ENCODE measurements around the gene GIMAP5.

DNA sequence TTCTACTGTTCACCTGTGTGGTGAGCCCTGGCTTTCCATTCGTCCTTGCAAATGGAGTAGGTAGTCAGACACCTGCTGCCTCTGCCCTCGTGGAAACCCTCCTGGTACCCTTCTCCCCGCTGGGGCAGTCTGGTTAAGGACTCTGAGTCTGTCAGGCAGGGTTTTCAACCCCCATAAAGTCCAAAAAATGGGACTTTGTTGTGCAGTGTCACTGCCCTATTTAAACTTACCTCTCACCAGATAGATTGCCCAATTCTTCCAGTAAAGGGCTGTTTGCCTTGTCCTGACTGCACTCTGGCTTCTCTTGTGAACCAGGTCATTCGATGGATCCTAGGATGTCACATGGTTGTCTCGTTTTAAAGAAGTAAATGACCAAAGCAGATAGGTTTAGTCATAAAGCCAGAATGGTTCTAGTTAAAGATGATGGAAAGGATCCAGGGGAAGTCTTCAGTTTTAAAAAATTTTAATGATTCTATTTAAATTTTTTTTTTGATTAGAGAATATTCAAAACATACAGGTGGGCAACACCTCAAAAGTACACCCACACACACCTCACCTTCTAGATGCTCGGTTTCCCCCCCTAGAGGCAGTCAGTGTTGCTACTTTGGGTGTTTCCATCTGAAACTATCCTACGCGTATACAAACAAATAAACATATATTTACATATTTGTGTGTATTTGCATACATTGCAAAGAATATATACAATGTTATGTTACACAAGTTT, 41.0 kb downstream of the GIMAP5 start:
- TF ChIP-seq, protein P1, sequence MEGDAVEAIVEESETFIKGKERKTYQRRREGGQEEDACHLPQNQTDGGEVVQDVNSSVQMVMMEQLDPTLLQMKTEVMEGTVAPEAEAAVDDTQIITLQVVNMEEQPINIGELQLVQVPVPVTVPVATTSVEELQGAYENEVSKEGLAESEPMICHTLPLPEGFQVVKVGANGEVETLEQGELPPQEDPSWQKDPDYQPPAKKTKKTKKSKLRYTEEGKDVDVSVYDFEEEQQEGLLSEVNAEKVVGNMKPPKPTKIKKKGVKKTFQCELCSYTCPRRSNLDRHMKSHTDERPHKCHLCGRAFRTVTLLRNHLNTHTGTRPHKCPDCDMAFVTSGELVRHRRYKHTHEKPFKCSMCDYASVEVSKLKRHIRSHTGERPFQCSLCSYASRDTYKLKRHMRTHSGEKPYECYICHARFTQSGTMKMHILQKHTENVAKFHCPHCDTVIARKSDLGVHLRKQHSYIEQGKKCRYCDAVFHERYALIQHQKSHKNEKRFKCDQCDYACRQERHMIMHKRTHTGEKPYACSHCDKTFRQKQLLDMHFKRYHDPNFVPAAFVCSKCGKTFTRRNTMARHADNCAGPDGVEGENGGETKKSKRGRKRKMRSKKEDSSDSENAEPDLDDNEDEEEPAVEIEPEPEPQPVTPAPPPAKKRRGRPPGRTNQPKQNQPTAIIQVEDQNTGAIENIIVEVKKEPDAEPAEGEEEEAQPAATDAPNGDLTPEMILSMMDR (IDR thresholded peaks at IDR 0.05; ENCODE audit: extremely low read depth in 1 of 2, insufficient read depth in 1 of 2, low read depth in 1 of 2, low read length in 2 of 2) = no peak
- no peak for TF ChIP-seq POLR2A (IDR thresholded peaks at IDR 0.05; ENCODE audit: low read depth, low read length)
- no peak for TF ChIP-seq POLR2AphosphoS5 (IDR thresholded peaks at IDR 0.05; ENCODE audit: insufficient read depth, low read depth, low read length)
- TF ChIP-seq, protein P2, sequence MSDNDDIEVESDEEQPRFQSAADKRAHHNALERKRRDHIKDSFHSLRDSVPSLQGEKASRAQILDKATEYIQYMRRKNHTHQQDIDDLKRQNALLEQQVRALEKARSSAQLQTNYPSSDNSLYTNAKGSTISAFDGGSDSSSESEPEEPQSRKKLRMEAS (IDR thresholded peaks at IDR 0.05; ENCODE audit: insufficient read depth, insufficient read length) = no peak
- no peak for TF ChIP-seq EZH2 (IDR thresholded peaks at IDR 0.05; ENCODE audit: borderline replicate concordance, low read depth, low read length, severe bottlenecking)
- TF ChIP-seq FOS (IDR thresholded peaks at IDR 0.05; ENCODE audit: borderline replicate concordance, insufficient read depth, low read length) = no peak
- no peak for TF ChIP-seq MYC (IDR thresholded peaks at IDR 0.05; ENCODE audit: low read depth, low read length)
- TF ChIP-seq GATA2 (IDR thresholded peaks at IDR 0.05; ENCODE audit: insufficient read depth, insufficient read length, low read depth, low read length) = no peak
- TF ChIP-seq JUN (IDR thresholded peaks at IDR 0.05; ENCODE audit: borderline replicate concordance, insufficient read depth, insufficient read length, low read depth) = no peak

Data from endothelial cell of umbilical vein (primary cell).